Anterior cingulate cortex (tissue), 58 donors: ENCODE measurements around the gene BTN1A1.
"Not testable (repeated sequence)": the region's sequence is repeated elsewhere in the genome, so short reads cannot be mapped to it uniquely, and the experiment has no call there.

Experiments
- DNase-seq, 58 donors: peaks; one replicate each; lab custom pipeline; 2025; lab: John Stamatoyannopoulos, UW

Gene BTN1A1, protein sequence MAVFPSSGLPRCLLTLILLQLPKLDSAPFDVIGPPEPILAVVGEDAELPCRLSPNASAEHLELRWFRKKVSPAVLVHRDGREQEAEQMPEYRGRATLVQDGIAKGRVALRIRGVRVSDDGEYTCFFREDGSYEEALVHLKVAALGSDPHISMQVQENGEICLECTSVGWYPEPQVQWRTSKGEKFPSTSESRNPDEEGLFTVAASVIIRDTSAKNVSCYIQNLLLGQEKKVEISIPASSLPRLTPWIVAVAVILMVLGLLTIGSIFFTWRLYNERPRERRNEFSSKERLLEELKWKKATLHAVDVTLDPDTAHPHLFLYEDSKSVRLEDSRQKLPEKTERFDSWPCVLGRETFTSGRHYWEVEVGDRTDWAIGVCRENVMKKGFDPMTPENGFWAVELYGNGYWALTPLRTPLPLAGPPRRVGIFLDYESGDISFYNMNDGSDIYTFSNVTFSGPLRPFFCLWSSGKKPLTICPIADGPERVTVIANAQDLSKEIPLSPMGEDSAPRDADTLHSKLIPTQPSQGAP

GRCh38 chr6:26500102-26500501 lies at the start of gene BTN1A1:
TSS of gene BTN1A1 (plus strand) at chr6:26500303. CDS start at chr6:26501287, 984 bp downstream.
- DNase-seq: no peak

GRCh38 chr6:26452631-26453235 lies 47.4 kb upstream of the BTN1A1 start:
- DNase-seq: no peak

- DNase-seq: no peak
Measured at GRCh38 chr6:26454631-26455030, 45.5 kb upstream of the BTN1A1 start.

- no peak for DNase-seq
Measured at GRCh38 chr6:26455357-26455970, 44.6 kb upstream of the BTN1A1 start.

DNA sequence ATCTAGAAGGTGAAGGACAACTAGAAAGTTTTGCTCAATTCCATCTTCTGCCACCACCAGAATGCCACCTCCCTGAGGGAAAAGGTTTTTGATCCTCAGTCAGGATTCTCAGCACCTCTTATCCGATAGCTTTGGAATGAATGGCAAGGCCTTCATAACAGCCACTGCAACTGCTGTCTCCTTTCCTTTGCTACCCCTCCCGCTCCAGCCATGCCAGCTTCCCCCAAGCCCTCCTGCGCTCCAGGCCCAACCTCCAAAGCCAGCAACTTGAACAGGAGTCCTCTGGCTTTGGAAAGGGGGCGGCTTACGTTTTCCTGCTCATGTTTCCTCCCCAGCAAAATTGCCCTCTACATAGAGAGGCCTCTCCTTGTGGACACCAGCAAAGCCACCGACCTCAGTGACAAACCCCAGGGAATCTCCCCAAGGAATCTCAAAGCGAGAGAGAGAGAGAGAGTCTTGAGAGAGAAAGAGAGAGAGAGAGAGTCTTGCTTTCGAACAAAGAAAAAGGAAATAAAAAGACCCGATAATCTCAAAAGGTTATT lies 42.8 kb upstream of the BTN1A1 start:
- DNase-seq: peak in 29 of 58 donors; percentile 13 to 81 (median 49)

DNA sequence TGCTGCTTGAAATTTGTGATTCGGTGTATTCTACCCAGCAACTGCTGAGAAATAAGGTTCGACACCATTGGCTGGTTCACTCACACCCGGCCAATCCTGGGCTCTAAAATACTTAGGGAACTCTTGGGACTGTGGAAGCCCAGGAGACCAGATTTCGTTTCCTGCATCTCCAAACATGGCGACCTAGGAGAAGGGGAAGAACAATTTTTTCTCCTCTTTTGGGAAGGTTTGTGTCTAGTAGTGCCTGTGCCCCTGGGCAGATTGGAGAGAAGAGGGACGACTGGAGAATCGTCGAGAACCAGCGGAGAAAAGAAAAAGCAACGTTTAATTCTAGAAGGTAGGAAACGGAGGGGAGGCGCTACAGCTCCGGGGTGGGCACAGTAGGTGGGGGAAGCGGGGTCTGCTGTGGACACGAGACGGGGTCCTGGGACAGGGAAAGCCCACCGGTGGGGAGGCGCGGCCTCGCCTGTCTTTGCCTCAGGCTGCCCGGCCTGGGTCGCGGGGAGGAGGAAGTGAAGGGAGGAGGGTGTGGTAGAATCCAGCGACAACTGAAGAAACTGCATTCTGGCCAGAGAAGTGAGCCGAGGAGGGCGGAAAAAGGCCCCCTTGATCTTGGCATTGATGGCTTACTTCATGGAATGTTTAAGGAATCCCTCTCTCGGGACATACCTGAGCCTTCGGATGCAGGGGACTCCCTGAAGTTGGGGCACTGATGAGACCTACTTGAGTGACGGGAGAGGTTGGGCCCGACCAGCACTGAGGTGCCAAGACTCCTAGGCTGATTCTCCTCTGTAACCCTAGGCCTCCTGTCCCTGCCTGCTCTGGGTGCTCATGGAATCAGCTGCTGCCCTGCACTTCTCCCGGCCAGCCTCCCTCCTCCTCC lies 42.1 kb upstream of the BTN1A1 start, which contains the start of gene BTN2A1:
BTN2A1 (plus strand) TSS at position 150 of the 883 bp plus-strand sequence; CDS start at position 832, 682 bp downstream.
- peak in 56 of 58 donors; percentile 14 to 93 (median 73) for DNase-seq

DNA sequence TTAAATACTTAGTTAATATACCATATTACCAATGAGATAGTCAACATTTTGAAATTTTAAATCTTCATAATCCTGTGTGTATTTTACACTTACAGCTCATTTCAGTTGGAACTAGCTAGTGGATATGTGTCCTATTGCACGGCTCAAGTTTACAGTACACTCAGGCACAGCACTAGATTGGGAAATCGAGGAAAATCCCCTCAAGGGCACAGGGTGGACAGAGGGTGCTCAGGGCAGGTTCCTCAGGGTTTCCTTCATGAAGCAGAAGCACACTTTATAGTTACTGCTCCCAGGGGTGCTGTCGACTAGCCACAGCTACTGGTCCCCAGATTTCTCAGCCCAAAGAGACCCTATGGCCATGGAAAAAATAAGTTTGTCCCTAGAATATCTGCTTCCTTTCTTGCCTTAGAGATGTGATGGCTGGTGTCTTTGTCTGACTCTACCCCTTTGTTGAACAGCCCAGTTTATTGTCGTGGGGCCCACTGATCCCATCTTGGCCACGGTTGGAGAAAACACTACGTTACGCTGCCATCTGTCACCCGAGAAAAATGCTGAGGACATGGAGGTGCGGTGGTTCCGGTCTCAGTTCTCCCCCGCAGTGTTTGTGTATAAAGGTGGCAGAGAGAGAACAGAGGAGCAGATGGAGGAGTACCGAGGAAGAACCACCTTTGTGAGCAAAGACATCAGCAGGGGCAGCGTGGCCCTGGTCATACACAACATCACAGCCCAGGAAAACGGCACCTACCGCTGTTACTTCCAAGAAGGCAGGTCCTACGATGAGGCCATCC lies 40.9 kb upstream of the BTN1A1 start:
- DNase-seq: no peak

GRCh38 chr6:26461353-26461752 lies 38.8 kb upstream of the BTN1A1 start:
- not testable (repeated sequence) for DNase-seq

- DNase-seq: no peak
Measured at GRCh38 chr6:26464014-26464413, 36.1 kb upstream of the BTN1A1 start.

DNA sequence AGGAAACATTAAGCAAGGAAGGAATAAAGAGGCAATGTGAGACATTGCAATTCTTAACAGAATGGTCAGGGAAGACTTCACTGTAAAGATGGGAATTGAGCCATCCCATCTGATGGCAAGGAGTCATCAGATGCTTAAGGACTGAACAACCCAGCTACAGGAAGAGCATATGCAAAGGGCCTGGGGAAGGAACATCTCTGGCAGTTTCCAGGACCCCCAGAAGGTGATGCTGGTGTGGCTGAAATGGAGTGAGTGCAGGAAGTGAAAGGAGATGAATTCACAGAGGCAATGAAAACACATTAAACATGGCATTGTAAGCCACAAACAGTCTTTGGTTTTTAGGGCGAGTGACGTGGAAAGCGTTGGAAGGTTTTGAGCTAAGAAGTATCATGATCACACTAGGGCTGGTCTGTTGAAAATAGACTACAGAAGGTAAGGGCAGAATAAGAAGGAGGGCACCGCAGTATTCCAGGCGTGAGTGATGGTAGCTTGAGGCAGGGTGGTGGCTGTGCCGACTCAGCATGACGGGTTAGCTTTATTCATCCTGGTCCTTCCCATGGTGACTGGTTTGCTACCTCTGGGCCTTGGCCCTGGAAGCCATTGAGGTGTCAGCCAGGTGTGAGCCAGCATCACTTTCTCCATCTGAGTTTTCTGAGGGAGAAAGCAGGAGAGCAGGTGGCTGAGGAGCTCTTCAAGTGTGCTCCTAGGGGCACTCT lies 35.5 kb upstream of the BTN1A1 start:
- no peak for DNase-seq

- DNase-seq: no peak
Measured at GRCh38 chr6:26465776-26466175, 34.3 kb upstream of the BTN1A1 start.

GRCh38 chr6:26468829-26469228 lies 31.3 kb upstream of the BTN1A1 start:
- no peak for DNase-seq

- DNase-seq: no peak
Measured at GRCh38 chr6:26470643-26471042, 29.5 kb upstream of the BTN1A1 start.

DNA sequence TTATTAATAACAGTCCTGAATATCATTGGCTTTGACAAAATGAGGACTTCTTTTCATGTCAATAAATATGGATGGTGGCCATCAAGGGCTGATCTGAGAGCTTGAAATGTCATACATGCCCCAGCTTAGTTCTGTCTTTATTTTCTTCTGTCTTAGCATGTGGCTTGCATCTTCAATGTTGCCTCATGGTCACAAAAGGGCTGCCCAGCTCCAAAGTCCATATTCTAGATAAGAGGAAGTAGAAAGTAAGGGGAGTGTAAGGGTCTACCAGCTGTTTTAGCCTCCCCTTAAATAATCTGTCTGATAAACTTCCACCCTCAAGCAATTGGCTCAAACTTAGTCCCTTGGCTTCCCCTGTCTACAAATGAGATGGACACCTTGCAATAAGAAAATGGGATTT lies 28.1 kb upstream of the BTN1A1 start:
- DNase-seq: no peak

DNA sequence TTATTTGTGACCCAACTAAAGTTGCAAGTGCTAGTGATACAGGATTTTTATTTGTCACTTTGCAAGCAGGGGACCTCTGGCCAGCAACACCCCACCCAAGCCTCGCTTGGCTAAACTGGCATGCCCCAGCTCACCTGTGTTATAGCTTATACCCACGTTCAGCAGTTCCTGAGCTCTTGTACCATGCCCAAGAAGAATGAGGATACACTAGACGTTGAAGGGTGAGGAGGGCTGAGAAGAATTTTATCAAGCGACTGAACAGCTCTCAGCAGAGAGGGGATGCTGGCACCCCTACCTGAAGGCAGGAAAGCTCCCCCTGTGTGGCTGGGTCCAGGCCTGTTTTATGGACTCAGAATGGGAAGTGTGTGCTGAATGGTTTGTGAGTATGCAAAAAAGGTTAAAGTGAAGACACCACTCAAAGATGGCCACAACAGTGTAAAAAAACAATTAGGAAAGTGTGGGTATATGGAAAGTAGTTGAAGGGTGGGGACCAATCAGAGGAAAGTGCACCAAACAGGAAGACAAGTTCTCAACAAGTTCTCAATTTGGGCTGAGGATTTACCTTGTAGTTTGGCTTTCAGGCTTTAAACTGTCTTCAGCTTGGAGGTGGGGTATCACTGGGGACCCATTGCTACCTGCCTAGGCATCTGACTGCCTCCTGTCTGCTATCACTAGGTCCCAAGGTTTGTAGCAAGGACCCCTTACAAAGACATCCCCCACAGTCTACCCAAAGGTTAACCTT lies 27.4 kb upstream of the BTN1A1 start:
- no peak for DNase-seq

DNA sequence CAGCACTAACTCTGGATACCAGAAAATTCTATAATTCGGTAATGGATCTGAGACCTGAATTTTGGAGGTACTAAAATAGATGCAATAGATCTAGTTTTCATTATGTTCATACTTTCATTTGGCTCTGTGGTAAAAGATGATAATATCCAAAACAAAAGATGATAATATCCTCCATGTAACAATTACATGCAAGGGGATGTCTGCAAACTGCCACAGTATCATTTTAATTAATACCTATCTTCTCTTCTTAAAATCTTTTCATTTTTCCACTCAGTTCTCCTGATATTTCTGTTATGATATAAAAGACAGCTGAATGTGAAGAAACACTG lies 26.7 kb upstream of the BTN1A1 start:
- no peak for DNase-seq

- peak in 52 of 58 donors; percentile 2 to 79 (median 32) for DNase-seq
Measured at GRCh38 chr6:26473758-26474438, 26.2 kb upstream of the BTN1A1 start.
